HEK293T (cell line): Measurements from ENCODE around the gene SCART1.

Experiments used
- ARNT ChIP-seq: fragments of 450-650 bp; IDR thresholded peaks from 2 replicates; pipeline ENCODE4 v1.6.1; 2017; ENCODE audit warnings: mild to moderate bottlenecking
- BHLHE40 ChIP-seq: fragments of 450-650 bp; IDR thresholded peaks from 2 replicates; pipeline ENCODE4 v1.6.1; 2016; ENCODE audit warnings: mild to moderate bottlenecking, moderate library complexity, borderline replicate concordance
- CTBP1 ChIP-seq: fragments of 450-650 bp; IDR thresholded peaks from 2 replicates; pipeline ENCODE4 v1.6.1; 2016; ENCODE audit warnings: borderline replicate concordance
- ELF4 ChIP-seq: fragments of 450-650 bp; IDR thresholded peaks from 2 replicates; pipeline ENCODE4 v1.6.1; 2017; ENCODE audit warnings: antibody characterized with exemption
- FOXA1 ChIP-seq: fragments of 450-650 bp; IDR thresholded peaks from 2 replicates; pipeline ENCODE4 v1.6.1; 2016; ENCODE audit warnings: mild to moderate bottlenecking
- FOXK2 ChIP-seq: fragments of 450-650 bp; IDR thresholded peaks from 2 replicates; pipeline ENCODE4 v1.6.1; 2016; ENCODE audit warnings: mild to moderate bottlenecking
- HDGF ChIP-seq: fragments of 450-650 bp; IDR thresholded peaks from 2 replicates; pipeline ENCODE4 v1.6.1; 2017; ENCODE audit warnings: antibody characterized with exemption, borderline replicate concordance
- L3MBTL2 ChIP-seq: fragments of 450-650 bp; conservative IDR thresholded peaks from 2 replicates; pipeline ENCODE4 v1.6.1; 2016; ENCODE audit warnings: mild to moderate bottlenecking
- LEF1 ChIP-seq: fragments of 450-650 bp; IDR thresholded peaks from 2 replicates; pipeline ENCODE4 v1.6.1; 2017; ENCODE audit warnings: mild to moderate bottlenecking, borderline replicate concordance
- NFRKB ChIP-seq: fragments of 450-650 bp; IDR thresholded peaks from 2 replicates; pipeline ENCODE4 v1.6.1; 2016; ENCODE audit warnings: mild to moderate bottlenecking, moderate library complexity
- PKNOX1 ChIP-seq: fragments of 450-650 bp; IDR thresholded peaks from 2 replicates; pipeline ENCODE4 v1.6.1; 2016
- SP1 ChIP-seq: fragments of 450-650 bp; IDR thresholded peaks from 2 replicates; pipeline ENCODE4 v1.6.1; 2017
- SUZ12 ChIP-seq: fragments of 450-650 bp; IDR thresholded peaks from 2 replicates; pipeline ENCODE4 v1.6.1; 2016; ENCODE audit warnings: mild to moderate bottlenecking
- ZNF384 ChIP-seq: fragments of 450-650 bp; IDR thresholded peaks from 2 replicates; pipeline ENCODE4 v1.6.1; 2016

GRCh38 chr10:133464582-133465031, 10.9 kb downstream of the SCART1 start:
- TF ChIP-seq CTBP1 (no peak), PKNOX1 (no peak), ARNT (no peak), SUZ12 (no peak), SP1 (no peak), ZNF384 (no peak), ELF4 (no peak), FOXA1 (no peak), FOXK2 (no peak), BHLHE40 (no peak), HDGF (no peak), L3MBTL2 (no peak), NFRKB (no peak), LEF1 (no peak)
